SK-N-SH (cell line): ENCODE data around the gene DMKN.

Experiments
- EP300 ChIP-seq, 2 experiments: IDR thresholded peaks; 2 replicates each; pipeline versions ENCODE4 v1.4.0 to v1.6.1; 2012; ENCODE audit warnings: borderline replicate concordance in 1 of 2, low read depth in 1 of 2, low read length in 1 of 2
- FOXJ3 ChIP-seq: sonication (generic); formaldehyde crosslinking; IDR thresholded peaks from 2 replicates; pipeline ENCODE4 v1.5.1; 2020; ENCODE audit warnings: mild to moderate bottlenecking, missing genetic modification reagents

DNA sequence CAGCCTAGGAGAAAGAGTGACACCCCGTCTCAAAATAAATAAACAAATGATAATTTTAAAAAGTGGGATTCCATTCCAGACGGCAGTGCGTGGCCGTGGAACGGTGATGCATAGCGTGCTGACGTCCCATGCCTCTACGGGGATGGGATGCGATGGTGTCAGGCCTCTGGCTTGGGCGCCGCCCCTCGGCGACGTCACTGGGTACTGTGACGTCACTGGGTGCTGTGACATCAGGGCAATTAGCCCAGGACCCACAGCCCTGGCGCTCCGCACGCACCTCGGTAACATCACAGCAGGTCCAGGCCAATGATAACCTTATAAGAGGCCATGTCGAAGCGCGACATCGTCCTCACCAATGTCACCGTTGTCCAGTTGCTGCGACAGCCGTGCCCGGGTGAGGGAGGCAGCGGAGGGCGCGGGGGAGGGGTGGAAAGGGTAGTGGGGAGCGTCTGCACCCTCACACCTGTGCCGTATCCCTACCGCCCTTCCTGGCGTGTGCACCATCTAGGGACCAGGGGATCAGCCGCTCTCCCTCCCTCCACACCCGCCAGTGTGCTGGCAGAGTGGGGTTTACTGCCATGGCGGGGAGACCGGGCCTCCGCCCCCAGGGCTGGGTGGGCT, 19.9 kb upstream of the DMKN start, which contains the start of gene GAPDHS:
- TF ChIP-seq EP300 (IDR thresholded peaks at IDR 0.05; ENCODE audit: borderline replicate concordance in 1 of 2, low read depth in 1 of 2, low read length in 1 of 2) (no peak), FOXJ3 (CRISPR knock-in tag) (no peak)
